K562 (cell line): ENCODE data around the gene LRRC8E. TPM values are rescaled to one million over a fixed set of nuclear protein-coding genes. Genes with fewer than 3 reads are reported as not detected.
A peak's percentile ranks its signal among the peaks of the same experiment; 100 is the strongest.

Experiments
- ATAC-seq: fragments of 200-7000 bp; cut with Tn5 transposase; 3 replicates; pipeline ENCODE4 v1.9.1; 2020; ENCODE audit warnings: moderate library complexity
- BruUV-seq: library from RNA; stranded (reverse); fragments of 400-500 nt; replicated peaks from 2 replicates; lab custom pipeline; 2021; lab: Mats Ljungman, UMichigan
- CTCF ChIA-PET: fragments of 300-600 bp; formaldehyde crosslinking; extraction: SDS; loops from one replicate; lab custom pipeline; 2021; ENCODE audit warnings: low intra/inter-chr PET ratio; lab: Yijun Ruan, JAX
- POLR2A ChIA-PET: fragments of 300-600, 350-650 bp; sonication (Branson Sonifier 250); formaldehyde crosslinking; extraction: SDS; loops from one replicate; lab custom pipeline; 2021; ENCODE audit warnings: antibody characterized with exemption, inconsistent platforms; lab: Yijun Ruan, JAX
- DNase-seq, 4 experiments: peaks; one replicate each; pipeline versions ENCODE4 v3.0.0 to v3.0.0-alpha.2; 2011 to 2018; ENCODE audit warnings: low spot score in 3 of 4, mixed read lengths in 3 of 4; ENCODE audit errors: extremely low read depth in 1 of 4
- FAIRE-seq: peaks from 2 replicates; lab custom pipeline; 2011; peaks lifted over from hg19 to GRCh38; lab: Jason Lieb, UNC
- H2AFZ ChIP-seq: 2 replicates; pipeline ENCODE4 v1.6.0; 2011; ENCODE audit warnings: low read depth, low read length, control low read depth, inconsistent platforms
- H3K27ac ChIP-seq: fragments of 200-600 bp; 3 replicates; pipeline ENCODE4 v1.8.0; 2011; ENCODE audit warnings: low read depth, mild to moderate bottlenecking, control low read depth, inconsistent platforms, low read length, moderate library complexity, mixed read lengths; ENCODE audit errors: extremely low read depth
- H3K27me3 ChIP-seq, 2 experiments: fragments of 300-600 bp in 1 of 2; 2 replicates in 1 of 2; 3 replicates in 1 of 2; pipeline versions ENCODE4 v1.6.0 to v1.8.0; 2011; ENCODE audit warnings: inconsistent platforms in 2 of 2, low read length in 2 of 2, mild to moderate bottlenecking in 1 of 2, mixed read lengths in 1 of 2, moderate library complexity in 1 of 2; ENCODE audit not compliant: control insufficient read depth in 2 of 2, insufficient read depth in 2 of 2
- H3K36me3 ChIP-seq: fragments of 300-600 bp; 3 replicates; pipeline ENCODE4 v1.8.0; 2011; ENCODE audit warnings: mild to moderate bottlenecking, low read length, inconsistent platforms; ENCODE audit not compliant: control insufficient read depth, insufficient read depth
- H3K4me1 ChIP-seq, 2 experiments: fragments of 200-600 bp in 1 of 2; replicated peaks in 1 of 2; 2 replicates in 1 of 2; 3 replicates in 1 of 2; pipeline versions ENCODE4 v1.5.1 to v1.8.0; 2011; ENCODE audit warnings: inconsistent platforms in 2 of 2, low read length in 2 of 2, mild to moderate bottlenecking in 1 of 2, mixed read lengths in 1 of 2, moderate library complexity in 1 of 2; ENCODE audit not compliant: control insufficient read depth in 2 of 2, insufficient read depth in 2 of 2
- H3K4me2 ChIP-seq: 2 replicates; pipeline ENCODE4 v1.6.1; 2011; ENCODE audit warnings: low read length, control low read depth, inconsistent platforms, mixed read lengths; ENCODE audit not compliant: insufficient read depth
- H3K4me3 ChIP-seq: fragments of 200-600 bp; sonication (generic), shearing (Covaris generic); 2 replicates; pipeline ENCODE4 v1.5.1; 2016; ENCODE audit warnings: control low read depth, inconsistent platforms
- H3K79me2 ChIP-seq: fragments of 200-600 bp; 3 replicates; pipeline ENCODE4 v1.8.0; 2011; ENCODE audit warnings: low read length, inconsistent platforms; ENCODE audit not compliant: control insufficient read depth, insufficient read depth
- H3K9ac ChIP-seq, 2 experiments: 2 replicates each; pipeline versions ENCODE4 v1.6.0 to v1.6.1; 2011; ENCODE audit warnings: low read depth in 2 of 2, low read length in 2 of 2, control low read depth in 1 of 2, inconsistent platforms in 1 of 2, mild to moderate bottlenecking in 1 of 2, mixed read lengths in 1 of 2; ENCODE audit not compliant: insufficient read depth in 1 of 2
- H3K9me1 ChIP-seq: one replicate; pipeline ENCODE4 v1.6.0; 2011; ENCODE audit warnings: inconsistent platforms, mild to moderate bottlenecking, low read length, moderate library complexity; ENCODE audit not compliant: control insufficient read depth, insufficient read depth
- H3K9me3 ChIP-seq: replicated peaks from 2 replicates; pipeline ENCODE4 v1.5.1; 2011; ENCODE audit warnings: low read depth, low read length, inconsistent platforms; ENCODE audit not compliant: control insufficient read depth, insufficient read depth
- H4K20me1 ChIP-seq: replicated peaks from 2 replicates; pipeline ENCODE4 v1.6.1; 2011; ENCODE audit warnings: low read length, inconsistent platforms, mixed read lengths; ENCODE audit not compliant: control insufficient read depth, insufficient read depth
- AFF1 ChIP-seq, 2 experiments: fragments of 450-650 bp; IDR thresholded peaks; 2 replicates each; pipeline ENCODE4 v1.6.1; 2018; ENCODE audit warnings: mild to moderate bottlenecking in 2 of 2, low read depth in 1 of 2; ENCODE audit not compliant: partially characterized antibody in 2 of 2
- CHD4 ChIP-seq: fragments of 200-600 bp; sonication (generic); IDR thresholded peaks from 3 replicates; pipeline ENCODE4 v1.6.1; 2012; ENCODE audit warnings: low read depth, mild to moderate bottlenecking, mixed read lengths, low read length, inconsistent platforms; ENCODE audit not compliant: insufficient read depth, insufficient replicate concordance, poor library complexity, severe bottlenecking
- CREB5 ChIP-seq: fragments of 250-450 bp; sonication (Bioruptor Pico); IDR thresholded peaks from 2 replicates; pipeline ENCODE4 v1.5.0; 2020; ENCODE audit warnings: mild to moderate bottlenecking
- CXXC5 ChIP-seq: fragments of 250-450 bp; sonication (Bioruptor Pico); IDR thresholded peaks from 2 replicates; pipeline ENCODE4 v1.8.0; 2022; ENCODE audit warnings: inconsistent platforms, mild to moderate bottlenecking, moderate library complexity
- GATAD2B ChIP-seq: fragments of 450-650 bp; IDR thresholded peaks from 2 replicates; pipeline ENCODE4 v1.6.1; 2017; ENCODE audit warnings: mild to moderate bottlenecking, borderline replicate concordance
- SMAD1 ChIP-seq: fragments of 150-350 bp; IDR thresholded peaks from 2 replicates; pipeline ENCODE4 v1.6.1; 2014; ENCODE audit warnings: low read length, low read depth; ENCODE audit not compliant: partially characterized antibody
- TARDBP ChIP-seq: fragments of 450-650 bp; IDR thresholded peaks from 2 replicates; pipeline ENCODE4 v1.6.1; 2016
- ZC3H8 ChIP-seq: fragments of 450-650 bp; IDR thresholded peaks from 2 replicates; pipeline ENCODE4 v1.6.1; 2017
- ZFPM2 ChIP-seq: fragments of 250-450 bp; sonication (Bioruptor Pico); IDR thresholded peaks from 2 replicates; pipeline ENCODE4 v1.5.1; 2022; ENCODE audit warnings: mild to moderate bottlenecking
- ZNF668 ChIP-seq: fragments of 250-450 bp; sonication (Bioruptor Pico); IDR thresholded peaks from 2 replicates; pipeline ENCODE4 v1.8.0; 2022; ENCODE audit warnings: mild to moderate bottlenecking, inconsistent platforms
- ZNF79 ChIP-seq: fragments of 250-450 bp; sonication (Bioruptor Pico); IDR thresholded peaks from 2 replicates; pipeline ENCODE4 v1.4.0; 2020; ENCODE audit warnings: low read depth, mild to moderate bottlenecking, moderate library complexity
- WGBS: fragments of 100-300 bp; shearing (Covaris generic); methylation state at CpG from one replicate; pipeline ENCODE4 v1.1.6; 2016; ENCODE audit warnings: low coverage, mixed read lengths; ENCODE audit not compliant: insufficient coverage; ENCODE audit errors: missing lambda C conversion rate; 5-methylcytosine and 5-hydroxymethylcytosine counted together
- in situ Hi-C: fragments of 300-500 bp; cut with MboI; formaldehyde crosslinking; loops from 4 replicates; pipeline ENCODE4 v1.15.0; 2018; ENCODE audit warnings: inconsistent platforms, mixed read lengths
- intact Hi-C: fragments of 100-400 bp; cut with micrococcal nuclease; formaldehyde crosslinking; loops from 2 replicates; pipeline ENCODE4 v1.14.2; 2022
- polyA plus RNA-seq, 8 experiments: library from polyadenylated mRNA; depleted of rRNA in 4 of 8; stranded (reverse) in 5 of 8; unstranded in 3 of 8; fragments of >200 nt; fragmentation: Nextera tagmentation in 2 of 8; fragmentation: Illumina TruSeq in 1 of 8; extraction: Ambion mirVana in 2 of 8; extraction: Trizol in 1 of 8; gene quantifications; 2 replicates each; pipeline versions ENCODE4 v1.2.1 to v1.2.3, GENCODE V29; 2011 to 2014; ENCODE audit warnings: inconsistent platforms in 1 of 8, missing spikeins in 1 of 8
- total RNA-seq, 7 experiments: library from RNA; depleted of rRNA in 6 of 7; stranded (reverse); fragments of >200 nt in 6 of 7; fragmentation: Illumina TruSeq in 2 of 7; extraction: Trizol in 2 of 7; gene quantifications; 2 replicates each; pipeline versions ENCODE4 v1.2.1 to v1.2.3, GENCODE V29; 2011 to 2021; ENCODE audit warnings: low replicate concordance in 1 of 7
- TF ChIP-seq, protein P1 (sequence below): fragments of 250-450 bp; sonication (Bioruptor Pico); IDR thresholded peaks from 2 replicates; pipeline ENCODE4 v1.5.0; 2022; ENCODE audit warnings: mild to moderate bottlenecking
- TF ChIP-seq, protein P2 (sequence below): fragments of 450-650 bp; IDR thresholded peaks from 2 replicates; pipeline ENCODE4 v1.6.1; 2016

Gene LRRC8E
- total and polyA plus RNA-seq, 9 of the 15 experiments (the other 6 are each of a cell fraction or from before 2014, with no cell fraction given), result 0.08 to 5.7 (median 3.5) TPM; not detected in 1

GRCh38 chr19:7926021-7926726 is 37.9 kb downstream of the LRRC8E start, which contains the start of gene CTXN1:
CTXN1 (minus strand) TSS chr19:7926135; CDS start chr19:7925538, 597 bp downstream.
- intact Hi-C loops, result no loop called here
- Histone ChIP-seq H3K27ac (peak within 1 kb of the TSS; percentile 73), H3K79me2 (no peaks in the 10 kb centered on the region; the same call in 2 of the 3 replicates), H3K4me1 (peaks cover 11 to 85% of the 10 kb centered on the region in 2 experiments), H2AFZ (peak within 1 kb of the TSS; percentile 79), H3K9ac (peak within 1 kb of the TSS; percentile 32 to 88), H4K20me1 (peaks cover 27% of the 10 kb centered on the region), H3K9me1 (no peaks in the 10 kb centered on the region), H3K9me3 (no peaks in the 10 kb centered on the region), H3K4me2 (peak within 1 kb of the TSS; percentile 78), H3K36me3 (peaks cover 47% of the 10 kb centered on the region; the same call in 1 of the 3 replicates), H3K27me3 (no peaks in the 10 kb centered on the region), H3K4me3 (peak within 1 kb of the TSS; percentile 48)
- DNase-seq, result peak; percentile 80 to 92 (median 85)
- peak; percentile 70 for FAIRE-seq
- ATAC-seq, result peak; percentile 73
- WGBS, result under 1% methylated on average over 11 of the region's 65 CpGs
- BruUV-seq, result no TSS peak
- in situ Hi-C loops, result no loop called here
- CTCF ChIA-PET, result no interaction called here
- POLR2A ChIA-PET, result interaction anchor here (0.6 to 2.7 kb wide), 5 partner anchors 9 to 835 kb away, joined by 3 to 17 read pairs (median 4); partner anchors contain the start of gene TIMM44
- TF ChIP-seq ZFPM2 (CRISPR knock-in tag) (0 out of 2 replicates have a peak, but pooled peaks have one; percentile 28), TARDBP (peak; percentile 39; the same call in 1 of the 2 replicates), ZNF668 (CRISPR knock-in tag) (no peak), CREB5 (CRISPR knock-in tag) (no peak), CHD4 (no peak), SMAD1 (no peak), ZNF79 (CRISPR knock-in tag) (no peak), AFF1 (IDR thresholded peaks at IDR 0.05; ENCODE audit: low read depth in 1 of 2, partially characterized antibody in 2 of 2) (no peak), CXXC5 (CRISPR knock-in tag) (no peak), GATAD2B (no peak), ZC3H8 (no peak)
- TF ChIP-seq, protein P1, sequence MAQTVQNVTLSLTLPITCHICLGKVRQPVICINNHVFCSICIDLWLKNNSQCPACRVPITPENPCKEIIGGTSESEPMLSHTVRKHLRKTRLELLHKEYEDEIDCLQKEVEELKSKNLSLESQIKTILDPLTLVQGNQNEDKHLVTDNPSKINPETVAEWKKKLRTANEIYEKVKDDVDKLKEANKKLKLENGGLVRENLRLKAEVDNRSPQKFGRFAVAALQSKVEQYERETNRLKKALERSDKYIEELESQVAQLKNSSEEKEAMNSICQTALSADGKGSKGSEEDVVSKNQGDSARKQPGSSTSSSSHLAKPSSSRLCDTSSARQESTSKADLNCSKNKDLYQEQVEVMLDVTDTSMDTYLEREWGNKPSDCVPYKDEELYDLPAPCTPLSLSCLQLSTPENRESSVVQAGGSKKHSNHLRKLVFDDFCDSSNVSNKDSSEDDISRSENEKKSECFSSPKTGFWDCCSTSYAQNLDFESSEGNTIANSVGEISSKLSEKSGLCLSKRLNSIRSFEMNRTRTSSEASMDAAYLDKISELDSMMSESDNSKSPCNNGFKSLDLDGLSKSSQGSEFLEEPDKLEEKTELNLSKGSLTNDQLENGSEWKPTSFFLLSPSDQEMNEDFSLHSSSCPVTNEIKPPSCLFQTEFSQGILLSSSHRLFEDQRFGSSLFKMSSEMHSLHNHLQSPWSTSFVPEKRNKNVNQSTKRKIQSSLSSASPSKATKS, result no peak
- TF ChIP-seq, protein P2, sequence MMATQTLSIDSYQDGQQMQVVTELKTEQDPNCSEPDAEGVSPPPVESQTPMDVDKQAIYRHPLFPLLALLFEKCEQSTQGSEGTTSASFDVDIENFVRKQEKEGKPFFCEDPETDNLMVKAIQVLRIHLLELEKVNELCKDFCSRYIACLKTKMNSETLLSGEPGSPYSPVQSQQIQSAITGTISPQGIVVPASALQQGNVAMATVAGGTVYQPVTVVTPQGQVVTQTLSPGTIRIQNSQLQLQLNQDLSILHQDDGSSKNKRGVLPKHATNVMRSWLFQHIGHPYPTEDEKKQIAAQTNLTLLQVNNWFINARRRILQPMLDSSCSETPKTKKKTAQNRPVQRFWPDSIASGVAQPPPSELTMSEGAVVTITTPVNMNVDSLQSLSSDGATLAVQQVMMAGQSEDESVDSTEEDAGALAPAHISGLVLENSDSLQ, result no peak
